ENCODE data around the gene P2RX1.

- TF ChIP-seq CTCF (IDR thresholded peaks at IDR 0.05; ENCODE audit: low read length), result no peak
- TF ChIP-seq EZH2 (IDR thresholded peaks at IDR 0.05; ENCODE audit: borderline replicate concordance, low read length), result no peak
Measured at GRCh38 chr17:3864534-3864933, 51.7 kb downstream of the P2RX1 start.
